Fibroblast of mammary gland (primary cell): Measurements from ENCODE around the gene ZNHIT2.

Experiments used
- DNase-seq: peaks from one replicate; pipeline ENCODE4 v3.0.0-alpha.2; 2010; ENCODE audit warnings: low read depth
- H3K4me3 ChIP-seq: 2 replicates; pipeline ENCODE4 v1.5.1; 2011; ENCODE audit warnings: low read depth, mild to moderate bottlenecking, low read length, moderate library complexity; ENCODE audit not compliant: control insufficient read depth
- CTCF ChIP-seq: conservative IDR thresholded peaks from 2 replicates; pipeline ENCODE4 v1.5.1; 2011; ENCODE audit warnings: low read depth, low read length, inconsistent platforms; ENCODE audit not compliant: control insufficient read depth, insufficient read depth

ZNHIT2 gene

DNA sequence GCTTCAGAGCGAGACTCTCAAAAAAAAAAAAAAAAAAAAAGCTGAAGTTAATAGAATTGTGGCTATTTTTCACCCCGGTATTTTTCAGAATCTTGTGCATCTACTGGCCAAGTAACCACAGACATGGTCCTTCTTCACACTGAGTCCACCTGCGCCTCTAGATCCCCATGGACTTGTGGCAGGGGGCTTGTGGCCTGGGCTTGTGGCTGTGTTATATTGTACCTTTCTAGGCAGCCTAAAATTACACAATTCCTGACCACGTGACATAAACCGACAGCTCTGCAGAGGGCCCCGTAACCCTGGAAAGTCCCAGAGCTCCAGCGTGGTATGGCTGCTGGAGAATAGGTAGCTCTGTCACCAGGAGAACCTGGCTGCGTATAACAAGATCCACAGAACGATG lies 48.3 kb downstream of the ZNHIT2 start:
- DNase-seq, result no peak
- H3K4me3 ChIP-seq, result no peak overlapping the region
- no peak for TF ChIP-seq CTCF

- no peak for TF ChIP-seq CTCF
- no peak for DNase-seq
- no peak overlapping the region for H3K4me3 ChIP-seq
These were observed 50.1 kb downstream of the ZNHIT2 start for GRCh38 chr11:65067446-65067845.

DNA sequence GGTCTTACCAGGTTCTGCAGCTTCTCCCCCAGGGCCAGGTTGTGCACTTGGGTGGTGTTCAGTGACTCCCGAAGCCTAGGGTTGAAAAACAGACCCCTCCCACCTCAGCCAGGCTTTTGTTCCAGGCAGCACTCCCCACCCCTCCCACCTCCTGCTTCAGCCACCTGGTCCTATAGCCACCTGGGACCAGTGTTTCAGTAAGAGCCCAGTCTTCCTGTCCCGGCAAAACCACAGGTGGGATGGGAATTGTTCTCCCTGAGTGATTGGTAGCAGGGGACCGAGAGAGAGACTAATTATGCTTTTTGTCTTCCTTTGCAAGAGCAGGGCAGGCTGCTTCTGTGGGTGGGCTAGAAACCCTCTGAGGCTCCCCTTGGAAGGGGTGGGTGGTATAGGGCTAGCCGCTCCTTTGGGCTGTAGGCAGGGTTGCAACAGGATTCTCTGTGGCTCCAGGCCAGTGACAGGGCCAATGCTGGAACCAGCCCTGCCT lies 50.7 kb downstream of the ZNHIT2 start:
- DNase-seq, result no peak
- H3K4me3 ChIP-seq, result no peak overlapping the region
- no peak for TF ChIP-seq CTCF
